HFFc6 (cell line): ENCODE results near the gene GPR158. TPM values are rescaled to one million over a fixed set of nuclear protein-coding genes. Genes with fewer than 3 reads are reported as not detected.

ENCODE experiments used
- DNase-seq: peaks from one replicate; pipeline ENCODE4 v3.0.0-alpha.2; 2018
- H3K27ac Mint-ChIP-seq: 2 replicates; pipeline ENCODE4 v1.8.0; 2020; ENCODE audit warnings: mild to moderate bottlenecking, mixed read lengths
- H3K27me3 Mint-ChIP-seq: 2 replicates; pipeline ENCODE4 v1.8.0; 2021; ENCODE audit warnings: mild to moderate bottlenecking, moderate library complexity, mixed read lengths; ENCODE audit not compliant: insufficient read depth
- H3K36me3 Mint-ChIP-seq: 2 replicates; pipeline ENCODE4 v1.8.0; 2021; ENCODE audit warnings: low read depth, mixed read lengths
- H3K4me1 Mint-ChIP-seq: 2 replicates; pipeline ENCODE4 v1.8.0; 2020; ENCODE audit warnings: low read depth, mixed read lengths
- H3K4me3 Mint-ChIP-seq: 2 replicates; pipeline ENCODE4 v1.8.0; 2020; ENCODE audit warnings: mild to moderate bottlenecking, moderate library complexity, mixed read lengths
- H3K9me3 Mint-ChIP-seq: 2 replicates; pipeline ENCODE4 v1.8.0; 2020; ENCODE audit warnings: mild to moderate bottlenecking, mixed read lengths
- CTCF ChIP-seq: fragments of 200-600 bp; sonication (generic); IDR thresholded peaks from 2 replicates; pipeline ENCODE4 v1.5.0; 2021; ENCODE audit warnings: antibody characterized with exemption, mild to moderate bottlenecking
- total RNA-seq, 6 experiments: library from RNA; stranded (reverse); fragmentation: NEBNext Ultra II Directional; extraction: Animal tissue kit (Norgen Biotek cat#: 25700); gene quantifications; 2 replicates in 1 of 6; 3 replicates in 5 of 6; pipeline ENCODE4 v1.2.3, GENCODE V29; 2021

The GPR158 gene
- total RNA-seq, 6 experiments from 2014 or later, result not detected

GRCh38 chr10:25506821-25507335 is 332.1 kb downstream of the GPR158 start:
- no peaks in the 10 kb centered on the region for H3K27me3 Mint-ChIP-seq
- no peak overlapping the region for H3K27ac Mint-ChIP-seq
- no peaks in the 10 kb centered on the region for H3K4me1 Mint-ChIP-seq
- DNase-seq, result no peak
- no peak overlapping the region for H3K4me3 Mint-ChIP-seq
- H3K9me3 Mint-ChIP-seq, result peaks cover 31% of the 10 kb centered on the region
- H3K36me3 Mint-ChIP-seq, result no peaks in the 10 kb centered on the region
- no peak for TF ChIP-seq CTCF

- Mint-ChIP-seq H3K4me1 (no peaks in the 10 kb centered on the region), H3K9me3 (peaks cover 44% of the 10 kb centered on the region), H3K4me3 (no peak overlapping the region), H3K36me3 (no peaks in the 10 kb centered on the region), H3K27me3 (no peaks in the 10 kb centered on the region), H3K27ac (no peak overlapping the region)
- no peak for DNase-seq
- no peak for TF ChIP-seq CTCF
Measured at GRCh38 chr10:25508112-25508815, 333.5 kb downstream of the GPR158 start.

DNA sequence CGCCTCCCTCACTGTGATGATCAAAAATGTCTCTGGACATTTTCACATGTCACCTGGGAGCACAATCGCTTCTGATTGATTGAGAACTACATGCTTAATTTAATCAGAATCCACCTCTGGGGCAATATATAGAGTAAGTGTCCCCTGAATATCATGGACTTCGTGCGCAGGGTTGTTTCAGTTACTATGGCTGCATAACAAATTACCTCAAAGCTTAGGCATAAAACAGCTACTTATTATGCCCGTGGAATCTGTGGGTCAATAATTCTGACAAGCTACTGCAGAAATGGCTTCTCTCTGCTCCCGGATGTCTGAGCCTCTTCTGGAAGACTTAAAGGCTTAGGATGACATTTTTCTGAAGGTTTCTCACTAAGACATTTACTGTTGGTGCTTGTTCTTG is 334.4 kb downstream of the GPR158 start:
- Mint-ChIP-seq H3K9me3 (peaks cover 51% of the 10 kb centered on the region), H3K27ac (no peak overlapping the region), H3K36me3 (no peaks in the 10 kb centered on the region), H3K4me1 (no peaks in the 10 kb centered on the region), H3K4me3 (no peak overlapping the region), H3K27me3 (no peaks in the 10 kb centered on the region)
- no peak for TF ChIP-seq CTCF
- DNase-seq, result no peak

- DNase-seq, result no peak
- Mint-ChIP-seq H3K9me3 (peaks cover 38% of the 10 kb centered on the region), H3K4me3 (no peak overlapping the region), H3K27me3 (no peaks in the 10 kb centered on the region; the same call in 1 of the 2 replicates), H3K27ac (no peak overlapping the region), H3K36me3 (no peaks in the 10 kb centered on the region; the same call in 1 of the 2 replicates), H3K4me1 (no peaks in the 10 kb centered on the region)
- no peak for TF ChIP-seq CTCF
Measured at GRCh38 chr10:25522294-25522693, 347.5 kb downstream of the GPR158 start.

GRCh38 chr10:25522946-25523608 is 348.3 kb downstream of the GPR158 start:
- no peaks in the 10 kb centered on the region; the same call in 1 of the 2 replicates for H3K27me3 Mint-ChIP-seq
- no peak overlapping the region for H3K27ac Mint-ChIP-seq
- H3K36me3 Mint-ChIP-seq, result no peaks in the 10 kb centered on the region; the same call in 1 of the 2 replicates
- no peak for TF ChIP-seq CTCF
- peaks cover 38% of the 10 kb centered on the region for H3K9me3 Mint-ChIP-seq
- no peaks in the 10 kb centered on the region for H3K4me1 Mint-ChIP-seq
- H3K4me3 Mint-ChIP-seq, result no peak overlapping the region
- DNase-seq, result no peak
